OCI-M2 (cell line): ENCODE results near the gene SLC5A10.
"Not testable (repeated sequence)": the region's sequence is repeated elsewhere in the genome, so short reads cannot be mapped to it uniquely, and the experiment has no call there.

Experiments used
- DNase-seq: peaks from one replicate; lab custom pipeline; 2025; ENCODE audit not compliant: unreplicated experiment; lab: John Stamatoyannopoulos, UW

Gene SLC5A10

DNA sequence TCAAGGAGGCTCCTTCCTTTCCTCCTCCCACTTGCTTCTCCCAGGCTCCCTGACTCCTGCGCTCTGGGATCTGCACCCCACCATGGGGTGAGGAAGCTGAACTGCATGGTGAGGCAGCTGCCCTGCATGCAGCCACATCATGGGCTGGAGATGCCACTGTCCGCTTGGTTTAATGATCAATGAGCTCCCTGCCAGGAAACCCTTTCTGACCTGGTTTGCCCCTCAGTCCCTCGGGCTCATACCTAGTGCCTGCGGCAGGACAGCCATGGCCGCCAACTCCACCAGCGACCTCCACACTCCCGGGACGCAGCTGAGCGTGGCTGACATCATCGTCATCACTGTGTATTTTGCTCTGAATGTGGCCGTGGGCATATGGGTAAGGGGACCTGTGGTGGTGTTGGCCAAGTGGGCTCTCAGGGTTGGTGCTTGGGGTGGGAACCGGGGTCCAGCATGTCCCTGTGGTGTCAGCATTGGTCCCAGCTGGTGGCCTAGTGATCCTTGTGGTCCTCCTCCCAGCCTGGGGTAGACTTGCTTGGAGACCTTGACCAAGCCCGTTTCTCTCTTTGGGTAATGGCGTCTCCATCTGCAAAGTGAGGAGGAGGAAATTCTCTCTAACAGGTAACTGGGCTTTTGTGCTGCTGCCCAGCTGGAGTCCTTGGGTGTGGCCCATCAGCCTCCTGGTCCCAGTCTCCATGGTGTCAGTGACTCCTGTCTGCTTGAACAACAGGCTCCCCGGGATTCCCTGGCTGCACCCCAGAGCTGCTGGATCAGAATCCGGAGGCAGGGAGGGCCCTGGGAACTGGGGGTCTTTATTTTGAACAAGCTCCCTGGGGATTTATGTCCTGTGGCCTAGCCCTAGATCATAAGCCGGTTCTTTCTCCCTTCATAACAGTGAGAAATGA is at the start of gene SLC5A10:
TSS of gene SLC5A10 (plus strand) at position 225 of the 902 bp plus-strand sequence. CDS start at position 266, 41 bp downstream.
- DNase-seq = no peak

DNA sequence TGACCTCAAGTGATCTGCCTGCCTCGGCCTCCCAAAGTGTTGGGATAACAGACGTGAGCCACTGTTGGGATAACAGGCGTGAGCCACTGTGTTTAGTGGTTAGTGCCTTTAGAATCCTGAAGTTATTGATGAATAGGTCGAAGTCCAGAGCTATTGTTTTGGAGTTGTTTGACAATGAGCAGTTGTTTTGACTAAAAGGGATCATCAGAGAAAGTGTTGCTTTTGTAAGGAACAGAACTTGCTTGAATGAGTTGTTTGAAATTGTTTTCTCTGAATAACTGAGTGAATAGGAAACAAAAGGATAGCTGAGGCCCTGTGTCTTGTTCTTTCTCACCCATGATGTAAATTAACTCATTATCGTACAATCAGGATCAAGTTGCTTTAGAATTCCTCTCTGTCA is 47.5 kb upstream of the SLC5A10 start:
- no peak for DNase-seq

DNA sequence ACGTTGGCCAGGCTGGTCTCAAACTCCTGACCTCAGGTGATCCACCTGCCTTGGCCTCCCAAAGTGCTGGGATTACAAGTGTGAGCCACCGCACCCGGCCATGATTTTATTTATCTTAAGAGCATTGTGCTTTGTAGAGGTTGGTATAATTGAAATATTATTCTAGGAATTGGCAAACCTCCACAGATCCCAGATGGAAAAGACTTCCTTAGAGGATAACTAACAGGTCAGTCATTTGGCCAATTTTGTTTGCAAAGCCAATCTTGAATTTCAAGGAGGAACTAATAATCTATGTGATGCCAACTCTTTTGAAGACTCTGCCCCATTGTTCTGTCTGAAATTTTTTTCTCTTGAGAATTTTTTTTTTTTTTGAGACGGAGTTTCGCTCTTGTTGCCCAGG is 46.7 kb upstream of the SLC5A10 start:
- DNase-seq = no peak

DNA sequence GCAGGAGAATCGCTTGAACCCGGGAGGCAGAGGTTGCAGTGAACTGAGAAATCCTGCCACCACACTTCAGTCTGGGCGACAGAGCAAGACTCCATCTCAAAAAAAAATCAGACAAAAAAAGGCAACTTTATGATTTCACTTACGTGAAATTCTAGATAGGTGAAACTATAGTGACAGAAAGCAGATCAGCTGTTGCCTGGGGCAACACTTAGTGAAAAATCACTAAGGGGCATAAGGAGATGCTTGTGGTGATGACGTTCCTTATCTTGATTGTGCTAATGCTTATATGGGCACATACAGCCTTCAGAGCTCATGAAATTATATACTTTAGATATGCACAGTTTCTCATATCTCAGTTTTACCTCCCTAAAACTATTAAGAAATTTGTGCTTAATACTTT is 41.6 kb upstream of the SLC5A10 start:
- DNase-seq = no peak

DNA sequence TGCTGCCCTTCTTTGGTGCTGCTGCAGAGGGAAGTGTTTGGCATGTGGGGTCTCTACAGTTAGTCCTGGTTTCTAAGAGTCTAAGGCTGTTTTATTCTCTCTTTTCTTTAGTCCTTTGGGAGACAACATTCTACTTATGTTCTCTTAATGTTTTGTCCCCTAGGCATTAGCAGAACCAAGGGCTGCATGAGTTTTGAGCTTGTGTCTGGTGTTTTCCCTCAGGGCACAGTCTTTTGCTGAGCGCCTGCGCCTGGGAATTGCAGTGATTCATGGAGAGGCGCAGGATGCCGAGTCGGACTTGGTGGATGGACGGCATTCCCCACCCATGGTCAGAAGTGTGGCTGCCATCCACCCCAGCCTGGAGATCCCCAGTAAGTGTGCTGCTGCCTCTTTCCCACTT is 41.1 kb upstream of the SLC5A10 start:
- no peak for DNase-seq

- no peak for DNase-seq
These were observed 35.0 kb upstream of the SLC5A10 start for GRCh38 chr17:18916816-18917500.

GRCh38 chr17:18917506-18918032 is 34.4 kb upstream of the SLC5A10 start:
- DNase-seq = no peak

- DNase-seq = no peak
These were observed 32.0 kb upstream of the SLC5A10 start for GRCh38 chr17:18919963-18920362.

- DNase-seq = no peak
These were observed 31.0 kb upstream of the SLC5A10 start for GRCh38 chr17:18920911-18921441.

GRCh38 chr17:18921485-18921884 is 30.5 kb upstream of the SLC5A10 start:
- DNase-seq = no peak

DNA sequence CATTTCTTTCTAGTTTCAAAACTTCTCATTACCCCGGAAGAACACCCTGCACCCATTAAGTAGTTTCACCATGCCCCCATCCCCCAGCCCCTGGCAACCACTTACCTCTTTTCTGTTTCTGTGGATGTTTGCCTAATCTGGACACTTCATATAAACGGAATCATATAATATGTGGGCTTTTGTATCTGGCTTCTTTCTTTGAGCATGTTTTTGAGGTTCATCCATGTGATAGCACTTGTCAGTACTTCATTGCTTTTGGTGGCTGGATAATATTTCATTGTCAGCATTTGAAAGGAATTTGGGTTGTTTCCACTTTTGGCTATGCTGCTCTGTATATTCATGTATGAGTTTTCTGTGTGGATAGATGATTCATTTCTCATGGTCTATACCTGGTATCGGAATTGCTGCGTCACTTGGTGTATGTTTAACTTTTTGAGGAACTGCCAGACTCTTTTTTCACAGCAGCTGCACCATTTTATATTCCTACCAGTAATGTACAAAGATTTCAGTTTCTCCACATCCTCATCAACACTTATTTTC is 30.0 kb upstream of the SLC5A10 start:
- DNase-seq = no peak

DNA sequence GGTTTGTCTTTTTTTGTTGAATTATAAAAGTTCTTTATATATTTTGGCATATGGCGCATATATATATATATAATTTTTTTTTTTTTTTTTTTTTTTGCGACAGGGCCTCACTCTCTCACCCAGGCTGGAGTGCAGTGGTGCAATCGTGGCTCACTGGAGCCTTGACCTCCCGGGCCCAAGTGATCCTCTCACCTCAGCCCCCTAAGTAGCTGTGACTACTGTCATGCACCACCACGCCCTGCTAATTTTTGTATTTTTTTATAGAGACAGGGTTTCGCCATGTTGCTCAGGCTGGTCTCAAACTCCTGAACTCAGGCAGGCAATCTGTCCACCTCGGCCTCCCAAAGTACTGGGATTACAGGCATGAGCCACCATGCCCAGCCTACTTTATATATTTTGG is 29.4 kb upstream of the SLC5A10 start:
- DNase-seq = not testable (repeated sequence)

- no peak for DNase-seq
These were observed 26.8 kb upstream of the SLC5A10 start for GRCh38 chr17:18925187-18925586.

GRCh38 chr17:18928628-18929125 is 23.3 kb upstream of the SLC5A10 start:
- DNase-seq = no peak

- DNase-seq = no peak
These were observed 19.5 kb upstream of the SLC5A10 start for GRCh38 chr17:18932360-18933055.

GRCh38 chr17:18933102-18934058 is 18.6 kb upstream of the SLC5A10 start:
- DNase-seq = no peak

DNA sequence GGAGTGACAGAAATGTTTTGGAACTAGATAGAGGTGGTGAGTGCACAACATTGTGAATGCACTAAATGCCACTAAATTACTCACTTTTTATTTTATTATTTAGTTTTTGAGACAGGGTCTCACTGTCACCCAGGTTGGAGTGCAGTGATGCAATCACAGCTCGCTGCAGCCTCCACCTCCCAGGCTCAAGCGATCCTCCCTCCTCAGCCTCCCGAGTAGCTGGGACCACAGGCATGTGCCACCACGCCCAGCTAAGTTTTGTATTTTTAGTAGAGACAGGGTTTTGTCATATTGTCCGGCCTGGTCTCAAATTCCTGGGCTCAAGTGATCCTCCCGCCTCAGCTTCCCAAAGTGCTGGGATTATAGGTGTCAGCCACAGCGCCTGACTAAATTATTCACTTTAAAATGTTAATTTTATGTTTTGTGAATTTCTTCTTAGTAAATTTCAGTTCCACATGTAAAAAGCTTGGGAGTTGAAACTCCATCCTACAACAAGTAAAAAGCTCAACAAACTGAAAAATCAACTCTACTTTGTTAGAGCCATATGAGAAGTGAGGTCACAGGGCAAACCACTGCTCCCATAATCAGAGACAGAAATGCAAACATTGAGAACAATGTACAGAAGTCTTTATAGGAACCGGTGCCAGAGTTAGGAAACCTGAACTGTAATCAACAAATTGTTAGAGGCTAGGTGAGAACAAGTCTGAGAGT is 13.8 kb upstream of the SLC5A10 start:
- DNase-seq = no peak

DNA sequence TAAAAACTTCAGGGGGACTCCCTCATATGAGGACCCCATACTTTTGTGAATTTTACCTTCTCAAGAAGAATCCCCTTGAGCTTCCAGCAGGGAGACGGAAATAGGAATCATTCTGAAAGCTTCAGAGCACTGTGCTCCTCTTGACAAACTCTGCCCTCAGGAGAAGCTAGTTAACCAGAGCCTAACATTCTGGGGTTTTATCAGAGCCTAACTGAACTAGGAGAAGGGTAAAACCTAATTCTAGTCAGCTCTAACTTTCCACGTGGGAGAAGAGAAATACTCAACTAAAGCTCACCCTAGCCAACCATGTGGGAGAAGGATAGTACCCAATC is 13.3 kb upstream of the SLC5A10 start:
- DNase-seq = no peak

GRCh38 chr17:18944646-18945045 is 7.3 kb upstream of the SLC5A10 start:
- DNase-seq = no peak
